GOT3 (cell line): ENCODE measurements around the gene DERL3.

Experiments used
- DNase-seq: peaks from one replicate; lab custom pipeline; 2025; ENCODE audit warnings: mixed read lengths; lab: John Stamatoyannopoulos, UW

DERL3 gene

GRCh38 chr22:23801886-23802377 lies 36.9 kb downstream of the DERL3 start:
- no peak for DNase-seq

- DNase-seq: no peak
These were observed 37.5 kb downstream of the DERL3 start for GRCh38 chr22:23801238-23801821.

- DNase-seq: no peak
These were observed 38.2 kb downstream of the DERL3 start for GRCh38 chr22:23800297-23801237.

- DNase-seq: no peak
These were observed 42.3 kb downstream of the DERL3 start for GRCh38 chr22:23796461-23796860.

- DNase-seq: no peak
These were observed 45.5 kb downstream of the DERL3 start for GRCh38 chr22:23793326-23793725.

- no peak for DNase-seq
These were observed 46.8 kb downstream of the DERL3 start for GRCh38 chr22:23791738-23792645.

- DNase-seq: no peak
These were observed 47.7 kb downstream of the DERL3 start for GRCh38 chr22:23790819-23791737.

- no peak for DNase-seq
These were observed 49.2 kb downstream of the DERL3 start for GRCh38 chr22:23789638-23790037.

GRCh38 chr22:23789121-23789520 lies 49.7 kb downstream of the DERL3 start:
- no peak for DNase-seq

- no peak for DNase-seq
These were observed 50.9 kb downstream of the DERL3 start for GRCh38 chr22:23787910-23788309.

GRCh38 chr22:23787600-23787896 lies 51.3 kb downstream of the DERL3 start:
- no peak for DNase-seq

- DNase-seq: peak; percentile 58
These were observed 51.8 kb downstream of the DERL3 start, which contains the start of gene SMARCB1 for GRCh38 chr22:23786752-23787599. SMARCB1 (plus strand) TSS chr22:23786966; CDS start chr22:23787170, 204 bp downstream.

- DNase-seq: no peak
These were observed 52.5 kb downstream of the DERL3 start for GRCh38 chr22:23786261-23786710.
